ENCODE measurements around the gene LRP1-AS. TPM values are rescaled to one million over a fixed set of nuclear protein-coding genes. Genes with fewer than 3 reads are reported as not detected.

The LRP1-AS gene
- total and polyA plus RNA-seq, 8 donors, result not detected

GRCh38 chr12:57156701-57157403 is 9.4 kb upstream of the LRP1-AS start:
- Histone ChIP-seq H3K27ac (peak overlapping the region in 2 of 5 donors; percentile 7 to 14), H3K27me3 (no peaks in the 10 kb centered on the region), H3K4me1 (peaks cover 19 to 50% (median 25%) of the 10 kb centered on the region in 4 donors), H3K4me3 (no peak overlapping the region), H3K9me3 (no peaks in the 10 kb centered on the region), H3K36me3 (peaks cover 29 to 82% (median 79%) of the 10 kb centered on the region in 4 donors)
- no peak for TF ChIP-seq POLR2AphosphoS5 (IDR thresholded peaks at IDR 0.05)
- no peak for TF ChIP-seq POLR2A (IDR thresholded peaks at IDR 0.05)
- no peak for TF ChIP-seq EP300 (IDR thresholded peaks at IDR 0.05)
- TF ChIP-seq CTCF (IDR thresholded peaks at IDR 0.05), result no peak
- 68 to 88% (median 82%) methylated on average over 9 to 16 of the region's 16 CpGs for WGBS, 5 donors
- intact Hi-C loops (cut with DNase I; ENCODE audit: low total_unique reads), result no loop called here
- no peak for DNase-seq

GRCh38 chr12:57154804-57155434 is 7.5 kb upstream of the LRP1-AS start:
- no peak for DNase-seq
- Histone ChIP-seq H3K36me3 (peaks cover 11 to 62% (median 60%) of the 10 kb centered on the region in 4 donors), H3K27ac (peak overlapping the region in 1 of 5 donors; percentile 13), H3K27me3 (no peaks in the 10 kb centered on the region), H3K4me1 (peaks cover 38 to 69% (median 43%) of the 10 kb centered on the region in 4 donors), H3K9me3 (no peaks in the 10 kb centered on the region), H3K4me3 (no peak overlapping the region)
- WGBS, 5 donors, result 71 to 85% (median 81%) methylated on average over 5 of the region's 5 CpGs
- intact Hi-C loops (cut with DNase I; ENCODE audit: low total_unique reads), result no loop called here
- no peak for TF ChIP-seq CTCF (IDR thresholded peaks at IDR 0.05)

GRCh38 chr12:57154076-57154475 is 6.7 kb upstream of the LRP1-AS start:
- H3K27ac ChIP-seq, result peak overlapping the region in 3 of 5 donors; percentile 13 to 88 (median 81)
- peaks cover 11 to 55% (median 53%) of the 10 kb centered on the region in 4 donors for H3K36me3 ChIP-seq
- intact Hi-C loops (cut with DNase I; ENCODE audit: low total_unique reads), result no loop called here
- H3K9me3 ChIP-seq, result no peaks in the 10 kb centered on the region
- DNase-seq, result no peak
- peaks cover 47 to 77% (median 51%) of the 10 kb centered on the region in 4 donors for H3K4me1 ChIP-seq
- no peak overlapping the region for H3K4me3 ChIP-seq
- 81 to 95% (median 90%) methylated on average over 5 to 6 of the region's 6 CpGs for WGBS, 5 donors
- no peaks in the 10 kb centered on the region for H3K27me3 ChIP-seq
- TF ChIP-seq EP300 (IDR thresholded peaks at IDR 0.05) (no peak), POLR2AphosphoS5 (IDR thresholded peaks at IDR 0.05) (no peak), POLR2A (IDR thresholded peaks at IDR 0.05) (no peak), CTCF (IDR thresholded peaks at IDR 0.05) (no peak)

GRCh38 chr12:57153415-57153997 is 6.1 kb upstream of the LRP1-AS start:
- Histone ChIP-seq H3K36me3 (peaks cover 11 to 50% (median 47%) of the 10 kb centered on the region in 4 donors), H3K27ac (peak overlapping the region in 4 of 5 donors; percentile 67 to 88 (median 84)), H3K4me3 (no peak overlapping the region), H3K9me3 (no peaks in the 10 kb centered on the region), H3K27me3 (no peaks in the 10 kb centered on the region), H3K4me1 (peaks cover 50 to 77% (median 54%) of the 10 kb centered on the region in 4 donors)
- TF ChIP-seq EP300 (IDR thresholded peaks at IDR 0.05) (no peak), CTCF (IDR thresholded peaks at IDR 0.05) (no peak), POLR2A (IDR thresholded peaks at IDR 0.05) (no peak), POLR2AphosphoS5 (IDR thresholded peaks at IDR 0.05) (no peak)
- intact Hi-C loops (cut with DNase I; ENCODE audit: low total_unique reads), result no loop called here
- no peak for DNase-seq
- 64 to 93% (median 85%) methylated on average over 1 of the region's 1 CpG for WGBS, 5 donors

Measured in stomach (tissue), 9 donors.